Coronary artery (tissue), 2 donors: ENCODE measurements around the gene ASCC3.

ENCODE experiments used
- DNase-seq: peaks from one replicate; pipeline ENCODE4 v3.0.0-alpha.2; 2017; ENCODE audit warnings: low spot score
- H3K27ac ChIP-seq, 2 donors: fragments of 200-600 bp; sonication (generic); one replicate each; pipeline ENCODE4 v1.5.1; 2016 to 2019
- H3K4me3 ChIP-seq: fragments of 200-600 bp; sonication (generic); 2 replicates; pipeline ENCODE4 v1.5.1; 2016; ENCODE audit warnings: mild to moderate bottlenecking, moderate library complexity
- CTCF ChIP-seq: fragments of 200-600 bp; sonication (generic); IDR thresholded peaks from one replicate; pipeline ENCODE4 v1.5.1; 2019; ENCODE audit warnings: antibody characterized with exemption

ASCC3 gene

GRCh38 chr6:100633096-100633777 is 247.9 kb downstream of the ASCC3 start:
- Histone ChIP-seq H3K4me3 (no peak overlapping the region), H3K27ac (no peak overlapping the region)
- TF ChIP-seq CTCF: no peak
- no peak for DNase-seq

- Histone ChIP-seq H3K4me3 (no peak overlapping the region), H3K27ac (no peak overlapping the region)
- no peak for DNase-seq
- no peak for TF ChIP-seq CTCF
Measured at GRCh38 chr6:100630536-100630935, 250.6 kb downstream of the ASCC3 start.

GRCh38 chr6:100627911-100628758 is 253.0 kb downstream of the ASCC3 start:
- no peak overlapping the region for H3K4me3 ChIP-seq
- no peak for TF ChIP-seq CTCF
- DNase-seq: no peak
- no peak overlapping the region for H3K27ac ChIP-seq

- no peak for TF ChIP-seq CTCF
- Histone ChIP-seq H3K27ac (no peak overlapping the region), H3K4me3 (no peak overlapping the region)
- no peak for DNase-seq
Measured at GRCh38 chr6:100626721-100627120, 254.4 kb downstream of the ASCC3 start.

- DNase-seq: no peak
- Histone ChIP-seq H3K4me3 (no peak overlapping the region), H3K27ac (no peak overlapping the region)
- no peak for TF ChIP-seq CTCF
Measured at GRCh38 chr6:100622907-100623692, 258.0 kb downstream of the ASCC3 start.

- H3K4me3 ChIP-seq: no peak overlapping the region
- no peak for TF ChIP-seq CTCF
- no peak overlapping the region for H3K27ac ChIP-seq
- DNase-seq: no peak
Measured at GRCh38 chr6:100620085-100620840, 260.9 kb downstream of the ASCC3 start.
